ENCODE results near the gene PDXDC1. TPM values are rescaled to one million over a fixed set of nuclear protein-coding genes. Genes with fewer than 3 reads are reported as not detected.
"Not testable (repeated sequence)": the region's sequence is repeated elsewhere in the genome, so short reads cannot be mapped to it uniquely, and the experiment has no call there.

Gene PDXDC1
- total RNA-seq, 1 experiment from 2014 or later = 94.3 TPM

DNA sequence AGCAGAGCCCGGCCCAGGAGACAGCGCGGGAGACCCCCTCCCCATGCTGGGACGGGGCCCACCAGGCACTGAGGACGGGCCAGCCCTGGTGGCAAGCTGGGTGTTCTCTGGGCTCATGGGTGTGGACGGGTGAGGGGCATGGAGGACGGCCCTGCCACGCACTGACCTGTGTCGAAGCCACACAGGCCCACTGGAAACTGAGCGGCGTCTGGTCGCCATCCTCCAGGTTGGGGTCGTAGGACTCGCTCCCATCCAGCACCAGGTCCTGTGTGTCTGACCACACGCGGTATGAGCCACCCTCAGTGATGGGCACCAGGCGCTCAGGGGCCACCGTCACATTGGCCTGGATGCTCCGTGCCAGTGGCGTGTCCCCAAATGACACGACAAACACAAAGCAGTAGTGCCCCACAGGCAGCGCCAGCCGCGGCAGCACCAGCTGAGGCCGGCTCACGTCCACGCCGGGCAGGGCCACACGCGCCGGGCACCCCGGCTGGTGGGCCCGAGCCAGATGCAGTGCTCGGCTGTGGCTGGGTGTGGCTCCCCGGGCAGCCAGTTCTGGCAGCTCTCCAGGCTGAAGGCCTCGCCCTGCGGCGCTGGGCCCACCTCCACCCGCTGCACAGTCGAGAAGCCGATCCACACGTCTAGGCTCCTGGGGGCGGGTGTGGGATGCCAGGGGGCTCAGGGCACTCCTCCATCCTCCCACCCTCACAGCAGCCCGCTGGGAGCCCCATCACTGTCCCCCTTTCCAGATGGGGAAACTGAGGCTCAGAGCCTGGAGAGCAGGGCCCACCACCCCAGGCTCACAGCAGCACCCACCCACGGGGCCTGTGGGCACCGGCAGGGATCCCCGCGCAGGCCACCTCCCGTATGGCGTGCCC, 160.9 kb downstream of the PDXDC1 start:
- RAD21 ChIA-PET (ENCODE audit: low non-redundant PET in 1 of 2, low total read pairs in 2 of 2, uncharacterized antibody in 2 of 2, unreplicated experiment in 2 of 2); POLR2A ChIA-PET; H3K27me3 ChIP-seq (ENCODE audit: insufficient read depth, low read length); H3K4me1 ChIP-seq (ENCODE audit: control insufficient read depth in 1 of 2, insufficient read depth in 2 of 2, low read length in 2 of 2); H3K9ac ChIP-seq (ENCODE audit: low read length); H3K9me2 ChIP-seq (ENCODE audit: insufficient read depth); H2AFZ ChIP-seq (ENCODE audit: low read depth, low read length, poor library complexity, severe bottlenecking); H3K4me3 ChIP-seq (replicated peaks in 1 of 2; ENCODE audit: low read depth in 1 of 2, low read length in 2 of 2); DNase-seq (ENCODE audit: low read depth, low spot score); H3K79me2 ChIP-seq (ENCODE audit: insufficient read depth, low read length); H3K27ac ChIP-seq (ENCODE audit: low read depth, low read length); CTCF ChIA-PET; intact Hi-C loops (cut with micrococcal nuclease); H4K20me1 ChIP-seq (ENCODE audit: insufficient read depth); H3K9me3 ChIP-seq (ENCODE audit: control insufficient read depth in 1 of 2, insufficient read depth in 1 of 2, low read depth in 1 of 2, low read length in 2 of 2); ATAC-seq; H3K36me3 ChIP-seq (ENCODE audit: control insufficient read depth in 1 of 2, insufficient read depth in 2 of 2, low read length in 2 of 2); BruUV-seq (replicated peaks); H3K4me2 ChIP-seq (ENCODE audit: low read length): not testable (repeated sequence)

GRCh38 chr16:15137514-15137913, 162.7 kb downstream of the PDXDC1 start:
- POLR2A ChIA-PET; BruUV-seq (replicated peaks); H3K4me3 ChIP-seq (replicated peaks in 1 of 2; ENCODE audit: low read depth in 1 of 2, low read length in 2 of 2); H3K27ac ChIP-seq (ENCODE audit: low read depth, low read length); intact Hi-C loops (cut with micrococcal nuclease); H2AFZ ChIP-seq (ENCODE audit: low read depth, low read length, poor library complexity, severe bottlenecking); H3K9me2 ChIP-seq (ENCODE audit: insufficient read depth); H3K4me1 ChIP-seq (ENCODE audit: control insufficient read depth in 1 of 2, insufficient read depth in 2 of 2, low read length in 2 of 2); RAD21 ChIA-PET (ENCODE audit: low non-redundant PET in 1 of 2, low total read pairs in 2 of 2, uncharacterized antibody in 2 of 2, unreplicated experiment in 2 of 2); H4K20me1 ChIP-seq (ENCODE audit: insufficient read depth); H3K27me3 ChIP-seq (ENCODE audit: insufficient read depth, low read length); H3K9ac ChIP-seq (ENCODE audit: low read length); H3K79me2 ChIP-seq (ENCODE audit: insufficient read depth, low read length); ATAC-seq; H3K9me3 ChIP-seq (ENCODE audit: control insufficient read depth in 1 of 2, insufficient read depth in 1 of 2, low read depth in 1 of 2, low read length in 2 of 2); H3K36me3 ChIP-seq (ENCODE audit: control insufficient read depth in 1 of 2, insufficient read depth in 2 of 2, low read length in 2 of 2); H3K4me2 ChIP-seq (ENCODE audit: low read length); CTCF ChIA-PET; DNase-seq (ENCODE audit: low read depth, low spot score): not testable (repeated sequence)

DNA sequence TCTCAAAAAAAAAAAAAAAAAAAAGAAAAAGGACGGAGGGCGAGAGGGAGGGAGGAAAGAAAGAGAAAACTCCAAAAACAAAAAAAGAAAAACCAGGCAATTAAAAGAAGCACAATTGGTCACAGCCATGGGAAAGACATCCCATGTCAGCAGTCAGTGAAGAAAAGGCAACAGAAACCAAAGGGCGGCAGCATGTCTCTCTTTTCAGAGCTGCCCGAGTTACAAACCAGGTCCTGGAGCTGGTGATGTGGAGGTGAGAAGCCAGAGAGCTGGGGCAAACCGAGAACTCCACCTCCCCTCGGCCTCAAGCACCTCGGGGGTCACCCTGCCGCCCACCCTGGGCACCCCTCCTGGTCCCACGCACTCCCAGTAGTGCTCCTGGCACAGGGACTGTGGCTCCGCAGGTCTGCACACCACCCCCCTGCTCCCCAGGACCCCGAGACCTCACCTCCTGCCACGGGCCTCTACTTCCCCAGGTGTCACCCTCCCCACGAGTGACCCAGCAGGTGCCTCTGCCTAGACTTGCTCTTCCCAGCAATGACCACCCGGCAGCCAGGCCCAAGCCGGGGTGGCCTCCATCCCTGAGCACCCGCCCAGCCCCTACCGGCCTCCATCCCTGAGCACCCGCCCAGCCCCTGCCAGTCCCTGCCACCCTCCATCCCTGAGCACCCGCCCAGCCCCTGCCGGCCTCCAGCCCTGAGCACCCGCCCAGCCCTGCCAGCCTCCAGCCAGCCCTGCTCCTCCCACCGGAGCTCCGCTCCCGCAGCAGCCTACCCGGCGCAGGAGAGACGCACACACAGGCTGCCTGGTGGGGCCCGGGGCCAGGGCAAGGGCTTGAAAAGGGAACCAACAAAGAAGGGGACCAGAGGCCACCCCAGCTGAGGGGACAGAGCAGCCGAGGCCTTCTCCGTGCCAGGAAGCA, 165.9 kb downstream of the PDXDC1 start:
- CTCF ChIA-PET; H3K27ac ChIP-seq (ENCODE audit: low read depth, low read length); ATAC-seq; H3K9me3 ChIP-seq (ENCODE audit: control insufficient read depth in 1 of 2, insufficient read depth in 1 of 2, low read depth in 1 of 2, low read length in 2 of 2); H3K79me2 ChIP-seq (ENCODE audit: insufficient read depth, low read length); H3K4me2 ChIP-seq (ENCODE audit: low read length); H3K27me3 ChIP-seq (ENCODE audit: insufficient read depth, low read length); H4K20me1 ChIP-seq (ENCODE audit: insufficient read depth); H3K4me1 ChIP-seq (ENCODE audit: control insufficient read depth in 1 of 2, insufficient read depth in 2 of 2, low read length in 2 of 2); H3K36me3 ChIP-seq (ENCODE audit: control insufficient read depth in 1 of 2, insufficient read depth in 2 of 2, low read length in 2 of 2); H3K4me3 ChIP-seq (replicated peaks in 1 of 2; ENCODE audit: low read depth in 1 of 2, low read length in 2 of 2); RAD21 ChIA-PET (ENCODE audit: low non-redundant PET in 1 of 2, low total read pairs in 2 of 2, uncharacterized antibody in 2 of 2, unreplicated experiment in 2 of 2); DNase-seq (ENCODE audit: low read depth, low spot score); H3K9me2 ChIP-seq (ENCODE audit: insufficient read depth); BruUV-seq (replicated peaks); POLR2A ChIA-PET; intact Hi-C loops (cut with micrococcal nuclease); H3K9ac ChIP-seq (ENCODE audit: low read length); H2AFZ ChIP-seq (ENCODE audit: low read depth, low read length, poor library complexity, severe bottlenecking): not testable (repeated sequence)
